Fibroblast of lung (primary cell): ENCODE results near the gene RPS6KL1. TPM values are rescaled to one million over a fixed set of nuclear protein-coding genes. Genes with fewer than 3 reads are reported as not detected.
"Not testable (repeated sequence)": the region's sequence is repeated elsewhere in the genome, so short reads cannot be mapped to it uniquely, and the experiment has no call there.

Experiments used
- DNase-seq, 2 donors: peaks; one replicate each; pipeline versions ENCODE4 v3.0.0 to v3.0.0-alpha.2; 2010; ENCODE audit warnings: low read depth in 2 of 2
- H2AFZ ChIP-seq: 2 replicates; pipeline ENCODE4 v1.5.1; 2012; ENCODE audit warnings: low read length, control low read depth, inconsistent platforms
- H3K27ac ChIP-seq: 2 replicates; pipeline ENCODE4 v1.5.1; 2011; ENCODE audit warnings: low read length, control low read depth; ENCODE audit not compliant: insufficient read depth
- H3K27me3 ChIP-seq: 2 replicates; pipeline ENCODE4 v1.5.1; 2011; ENCODE audit warnings: mild to moderate bottlenecking, low read length; ENCODE audit not compliant: control insufficient read depth, insufficient read depth
- H3K36me3 ChIP-seq: 2 replicates; pipeline ENCODE4 v1.5.1; 2011; ENCODE audit warnings: low read length; ENCODE audit not compliant: control insufficient read depth, insufficient read depth
- H3K4me1 ChIP-seq: 2 replicates; pipeline ENCODE4 v1.5.1; 2011; ENCODE audit warnings: low read length; ENCODE audit not compliant: control insufficient read depth, insufficient read depth; ENCODE audit errors: extremely low read depth
- H3K4me2 ChIP-seq: 2 replicates; pipeline ENCODE4 v1.5.1; 2011; ENCODE audit warnings: low read length, control low read depth; ENCODE audit not compliant: insufficient read depth; ENCODE audit errors: extremely low read depth
- H3K4me3 ChIP-seq, 4 experiments: fragments of 200-600 bp in 1 of 4; sonication (generic) in 1 of 4; replicated peaks in 1 of 4; 2 replicates each; pipeline ENCODE4 v1.5.1; 2011 to 2016; ENCODE audit warnings: low read length in 4 of 4, low read depth in 3 of 4, mild to moderate bottlenecking in 3 of 4, control low read depth in 2 of 4, inconsistent platforms in 1 of 4, mixed read lengths in 1 of 4; ENCODE audit not compliant: insufficient read depth in 1 of 4; ENCODE audit errors: control extremely low read depth in 1 of 4
- H3K79me2 ChIP-seq: 2 replicates; pipeline ENCODE4 v1.5.1; 2012; ENCODE audit warnings: mild to moderate bottlenecking, low read length, inconsistent platforms; ENCODE audit not compliant: control insufficient read depth, insufficient read depth
- H3K9ac ChIP-seq: 2 replicates; pipeline ENCODE4 v1.5.1; 2011; ENCODE audit warnings: mild to moderate bottlenecking, low read length, control low read depth; ENCODE audit not compliant: insufficient read depth
- H3K9me3 ChIP-seq: 2 replicates; pipeline ENCODE4 v1.5.1; 2012; ENCODE audit warnings: low read depth, low read length; ENCODE audit not compliant: control insufficient read depth, insufficient read depth
- H4K20me1 ChIP-seq: 2 replicates; pipeline ENCODE4 v1.5.1; 2011; ENCODE audit warnings: low read length; ENCODE audit not compliant: control insufficient read depth, insufficient read depth; ENCODE audit errors: extremely low read depth
- EZH2 ChIP-seq: IDR thresholded peaks from 2 replicates; pipeline ENCODE4 v1.5.1; 2012; ENCODE audit warnings: low read length, control low read depth, mild to moderate bottlenecking; ENCODE audit errors: missing control alignments
- polyA plus RNA-seq, 2 donors: library from polyadenylated mRNA; depleted of rRNA in 1 of 2; stranded (reverse) in 1 of 2; unstranded in 1 of 2; fragments of >200 nt; gene quantifications; 2 replicates each; pipeline ENCODE4 v1.2.1, GENCODE V29; 2011 to 2012; ENCODE audit warnings: missing spikeins in 1 of 2
- total RNA-seq: library from RNA; depleted of rRNA; stranded (reverse); fragments of >200 nt; gene quantifications from 2 replicates; pipeline ENCODE4 v1.2.1, GENCODE V29; 2014
- TF ChIP-seq, protein P1 (sequence below), 2 donors: IDR thresholded peaks in 1 of 2; conservative IDR thresholded peaks in 1 of 2; 1 replicate in 1 of 2; 2 replicates in 1 of 2; pipeline ENCODE4 v1.5.1; 2011 to 2012; ENCODE audit warnings: low read length in 2 of 2, control low read depth in 1 of 2, inconsistent platforms in 1 of 2, low read depth in 1 of 2, mild to moderate bottlenecking in 1 of 2

Gene RPS6KL1
- total and polyA plus RNA-seq, 2 donors (not counting 1 experiment from before 2014, with no cell fraction given) = 0.52 to 1.2 TPM

DNA sequence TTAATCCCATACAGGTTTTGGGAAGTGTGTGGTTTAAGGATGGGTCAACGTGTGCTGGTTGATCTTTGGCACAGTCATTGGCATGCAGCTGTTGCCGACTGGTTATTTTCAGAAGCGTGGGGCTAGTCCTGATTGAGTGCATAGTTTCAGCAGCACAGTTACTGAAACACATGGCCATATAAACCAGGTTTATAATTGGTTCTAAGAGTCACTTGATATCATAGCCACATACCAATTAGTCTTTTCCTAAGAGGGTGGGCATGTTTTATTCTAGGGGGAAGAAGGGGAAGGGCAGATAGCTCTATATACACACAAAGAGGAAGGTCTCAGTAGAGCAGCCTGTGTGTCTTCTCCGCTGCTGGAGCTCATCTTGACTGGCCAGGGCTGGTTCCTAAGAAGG, 11.0 kb upstream of the RPS6KL1 start:
- peak in 1 of 2 donors; percentile 34 for DNase-seq
- H3K4me2 ChIP-seq = no peak overlapping the region
- H3K36me3 ChIP-seq = no peaks in the 10 kb centered on the region
- no peak overlapping the region for H3K9ac ChIP-seq
- H3K4me1 ChIP-seq = peaks cover 11% of the 10 kb centered on the region
- no peak overlapping the region for H3K4me3 ChIP-seq
- no peak overlapping the region for H3K27ac ChIP-seq
- H3K79me2 ChIP-seq = no peaks in the 10 kb centered on the region
- TF ChIP-seq, protein P1, sequence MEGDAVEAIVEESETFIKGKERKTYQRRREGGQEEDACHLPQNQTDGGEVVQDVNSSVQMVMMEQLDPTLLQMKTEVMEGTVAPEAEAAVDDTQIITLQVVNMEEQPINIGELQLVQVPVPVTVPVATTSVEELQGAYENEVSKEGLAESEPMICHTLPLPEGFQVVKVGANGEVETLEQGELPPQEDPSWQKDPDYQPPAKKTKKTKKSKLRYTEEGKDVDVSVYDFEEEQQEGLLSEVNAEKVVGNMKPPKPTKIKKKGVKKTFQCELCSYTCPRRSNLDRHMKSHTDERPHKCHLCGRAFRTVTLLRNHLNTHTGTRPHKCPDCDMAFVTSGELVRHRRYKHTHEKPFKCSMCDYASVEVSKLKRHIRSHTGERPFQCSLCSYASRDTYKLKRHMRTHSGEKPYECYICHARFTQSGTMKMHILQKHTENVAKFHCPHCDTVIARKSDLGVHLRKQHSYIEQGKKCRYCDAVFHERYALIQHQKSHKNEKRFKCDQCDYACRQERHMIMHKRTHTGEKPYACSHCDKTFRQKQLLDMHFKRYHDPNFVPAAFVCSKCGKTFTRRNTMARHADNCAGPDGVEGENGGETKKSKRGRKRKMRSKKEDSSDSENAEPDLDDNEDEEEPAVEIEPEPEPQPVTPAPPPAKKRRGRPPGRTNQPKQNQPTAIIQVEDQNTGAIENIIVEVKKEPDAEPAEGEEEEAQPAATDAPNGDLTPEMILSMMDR (conservative IDR thresholded peaks at IDR 0.05 in 1 of 2, IDR thresholded peaks at IDR 0.05 in 1 of 2; ENCODE audit: low read depth in 1 of 2, low read length in 2 of 2) = no peak
- no peaks in the 10 kb centered on the region for H3K9me3 ChIP-seq
- H4K20me1 ChIP-seq = no peaks in the 10 kb centered on the region
- peaks cover 2% of the 10 kb centered on the region for H3K27me3 ChIP-seq
- no peak overlapping the region for H2AFZ ChIP-seq

DNA sequence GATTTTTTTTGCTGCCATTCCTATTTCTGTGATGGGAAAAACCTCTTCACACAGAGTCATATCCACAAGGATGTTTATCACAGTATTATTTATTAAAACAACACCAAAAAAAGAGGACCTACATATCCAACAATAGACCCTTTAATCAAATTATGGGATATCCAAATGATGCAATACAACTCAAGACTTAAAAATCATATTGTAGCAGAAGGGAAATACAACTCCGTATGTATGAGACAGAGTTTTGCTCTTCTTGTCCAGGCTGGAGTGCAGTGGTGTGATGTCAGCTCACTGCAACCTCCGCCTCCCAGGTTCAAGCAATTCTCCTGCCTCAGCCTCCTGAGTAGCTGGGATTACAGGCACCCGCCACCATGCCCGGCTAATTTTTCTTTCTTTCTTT, 9.9 kb upstream of the RPS6KL1 start:
- H3K4me1 ChIP-seq = peaks cover 11% of the 10 kb centered on the region
- not testable (repeated sequence) for H3K9me3 ChIP-seq, H3K9ac ChIP-seq, H4K20me1 ChIP-seq, H3K79me2 ChIP-seq, H2AFZ ChIP-seq, H3K4me3 ChIP-seq, H3K36me3 ChIP-seq, H3K4me2 ChIP-seq, DNase-seq, H3K27me3 ChIP-seq, H3K27ac ChIP-seq

DNA sequence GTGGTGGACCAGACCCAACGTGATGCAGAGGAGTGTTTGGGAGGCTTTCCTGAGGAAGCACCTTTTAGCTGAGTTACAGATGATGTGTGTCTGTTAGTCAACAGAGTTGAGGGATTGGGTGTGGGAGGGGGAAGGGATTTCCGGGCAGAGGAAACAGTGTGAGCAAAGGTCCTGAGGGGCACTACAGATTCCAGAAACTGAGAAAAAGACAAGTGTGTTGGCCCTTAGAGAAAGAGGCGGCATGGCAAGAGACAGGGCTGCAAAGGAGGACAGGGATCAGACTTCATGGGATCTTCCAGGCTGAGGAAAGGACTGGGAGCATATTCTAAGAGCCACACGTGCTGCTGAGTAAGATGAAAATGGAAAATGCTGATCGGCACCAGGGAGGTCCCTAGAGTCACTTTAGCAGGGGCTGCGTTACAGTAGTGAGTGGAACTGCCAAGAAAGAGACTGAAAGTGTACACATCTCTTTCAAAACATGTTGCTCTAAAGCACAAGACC, 9.4 kb upstream of the RPS6KL1 start:
- TF ChIP-seq, protein P1 (conservative IDR thresholded peaks at IDR 0.05 in 1 of 2, IDR thresholded peaks at IDR 0.05 in 1 of 2; ENCODE audit: low read depth in 1 of 2, low read length in 2 of 2) = no peak
- TF ChIP-seq EZH2 = no peak
- Histone ChIP-seq H3K4me3 (no peak overlapping the region), H3K79me2 (no peaks in the 10 kb centered on the region), H2AFZ (no peak overlapping the region), H3K9me3 (no peaks in the 10 kb centered on the region), H3K36me3 (no peaks in the 10 kb centered on the region), H3K9ac (no peak overlapping the region), H3K27ac (no peak overlapping the region), H3K27me3 (peaks cover 3% of the 10 kb centered on the region), H4K20me1 (no peaks in the 10 kb centered on the region), H3K4me1 (peaks cover 11% of the 10 kb centered on the region), H3K4me2 (no peak overlapping the region)
- peak in 1 of 2 donors; percentile 15 for DNase-seq

DNA sequence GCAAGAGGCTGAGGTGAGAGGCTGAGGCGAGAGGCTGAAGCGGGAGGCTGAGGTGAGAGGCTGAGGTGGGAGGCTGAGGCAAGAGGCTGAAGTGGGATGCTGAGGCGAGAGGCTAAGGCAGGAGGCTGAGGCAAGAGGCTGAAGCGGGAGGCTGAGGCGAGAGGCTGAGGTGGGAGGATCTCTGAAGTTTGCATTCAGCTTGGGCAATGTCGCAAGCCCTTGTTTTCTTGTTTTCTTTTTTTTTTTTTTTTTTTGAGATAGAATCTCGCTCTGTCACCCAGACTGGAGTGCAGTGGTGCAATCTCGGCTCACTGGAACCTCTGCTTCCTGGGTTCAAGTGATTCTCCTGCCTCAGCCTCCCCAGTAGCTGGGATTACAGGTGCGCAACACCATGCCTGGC, 8.7 kb upstream of the RPS6KL1 start:
- not testable (repeated sequence) for H3K9me3 ChIP-seq, H4K20me1 ChIP-seq, H3K27me3 ChIP-seq, H3K27ac ChIP-seq, H3K9ac ChIP-seq, DNase-seq, H3K4me3 ChIP-seq, H2AFZ ChIP-seq, H3K79me2 ChIP-seq, H3K4me2 ChIP-seq, H3K36me3 ChIP-seq
- peaks cover 11% of the 10 kb centered on the region for H3K4me1 ChIP-seq
